Neural progenitor cell (in vitro differentiated cells): ENCODE measurements around the gene NEDD4L. TPM values are rescaled to one million over a fixed set of nuclear protein-coding genes. Genes with fewer than 3 reads are reported as not detected.

Experiments
- DNase-seq: peaks from one replicate; pipeline ENCODE4 v3.0.0-alpha.2; 2016; ENCODE audit warnings: low spot score
- H2AFZ ChIP-seq: fragments of 200-600 bp; sonication (generic); replicated peaks from 2 replicates; pipeline ENCODE4 v1.6.1; 2016; ENCODE audit warnings: antibody characterized with exemption
- H3F3A ChIP-seq: fragments of 200-600 bp; sonication (generic); 2 replicates; pipeline ENCODE4 v1.6.1; 2016; ENCODE audit warnings: antibody characterized with exemption, low read depth
- H3K27ac ChIP-seq: fragments of 200-600 bp; sonication (generic); 2 replicates; pipeline ENCODE4 v1.5.1; 2016; ENCODE audit warnings: mild to moderate bottlenecking
- H3K27me3 ChIP-seq: fragments of 200-600 bp; sonication (generic); 2 replicates; pipeline ENCODE4 v1.6.1; 2016; ENCODE audit warnings: mild to moderate bottlenecking, moderate library complexity
- H3K36me3 ChIP-seq: fragments of 200-600 bp; sonication (generic); 2 replicates; pipeline ENCODE4 v1.5.1; 2016
- H3K4me1 ChIP-seq: fragments of 200-600 bp; sonication (generic); 2 replicates; pipeline ENCODE4 v1.6.1; 2016; ENCODE audit warnings: mixed run types
- H3K4me2 ChIP-seq: fragments of 200-600 bp; sonication (generic); 2 replicates; pipeline ENCODE4 v1.6.1; 2016
- H3K4me3 ChIP-seq: fragments of 200-600 bp; sonication (generic); 2 replicates; pipeline ENCODE4 v1.5.1; 2016
- H3K79me2 ChIP-seq: fragments of 200-600 bp; sonication (generic); 2 replicates; pipeline ENCODE4 v1.6.1; 2016; ENCODE audit warnings: low read depth
- H3K9ac ChIP-seq: fragments of 200-600 bp; sonication (generic); 2 replicates; pipeline ENCODE4 v1.6.1; 2016
- H3K9me3 ChIP-seq: fragments of 200-600 bp; sonication (generic); 2 replicates; pipeline ENCODE4 v1.5.1; 2016; ENCODE audit warnings: low read depth
- H4K20me1 ChIP-seq: fragments of 200-600 bp; sonication (generic); 2 replicates; pipeline ENCODE4 v1.6.1; 2016; ENCODE audit warnings: low read depth
- H3K27ac Mint-ChIP-seq: 3 replicates; pipeline ENCODE4 v1.8.0; 2021; ENCODE audit warnings: mixed read lengths
- H3K27me3 Mint-ChIP-seq: 2 replicates; pipeline ENCODE4 v1.8.0; 2022; ENCODE audit warnings: low read depth, mild to moderate bottlenecking, inconsistent platforms, moderate library complexity, mixed read lengths; ENCODE audit not compliant: insufficient read depth
- H3K36me3 Mint-ChIP-seq: 3 replicates; pipeline ENCODE4 v1.8.0; 2021; ENCODE audit warnings: mixed read lengths
- H3K4me1 Mint-ChIP-seq: 3 replicates; pipeline ENCODE4 v1.8.0; 2021; ENCODE audit warnings: mixed read lengths
- H3K4me3 Mint-ChIP-seq: 3 replicates; pipeline ENCODE4 v1.8.0; 2021; ENCODE audit warnings: mild to moderate bottlenecking, moderate library complexity, mixed read lengths
- H3K9me3 Mint-ChIP-seq: 3 replicates; pipeline ENCODE4 v1.8.0; 2020; ENCODE audit warnings: mixed read lengths
- EZH2 ChIP-seq: fragments of 200-600 bp; sonication (generic); IDR thresholded peaks from 2 replicates; pipeline ENCODE4 v1.6.1; 2017; ENCODE audit warnings: antibody characterized with exemption, mild to moderate bottlenecking, moderate library complexity
- EZH2phosphoT487 ChIP-seq: fragments of 200-600 bp; sonication (generic); IDR thresholded peaks from 2 replicates; pipeline ENCODE4 v1.6.1; 2017; ENCODE audit warnings: antibody characterized with exemption
- total RNA-seq: library from RNA; depleted of rRNA; stranded (reverse); fragments of >200 nt; gene quantifications from 2 replicates; pipeline ENCODE4 v1.2.3, GENCODE V29; 2015; ENCODE audit warnings: low replicate concordance
- TF ChIP-seq, protein P1 (sequence below): fragments of 200-600 bp; sonication (generic); IDR thresholded peaks from 2 replicates; pipeline ENCODE4 v1.5.1; 2017; ENCODE audit warnings: antibody characterized with exemption, mild to moderate bottlenecking

Gene NEDD4L
- total RNA-seq, 1 donor from 2014 or later: 55.5 TPM

DNA sequence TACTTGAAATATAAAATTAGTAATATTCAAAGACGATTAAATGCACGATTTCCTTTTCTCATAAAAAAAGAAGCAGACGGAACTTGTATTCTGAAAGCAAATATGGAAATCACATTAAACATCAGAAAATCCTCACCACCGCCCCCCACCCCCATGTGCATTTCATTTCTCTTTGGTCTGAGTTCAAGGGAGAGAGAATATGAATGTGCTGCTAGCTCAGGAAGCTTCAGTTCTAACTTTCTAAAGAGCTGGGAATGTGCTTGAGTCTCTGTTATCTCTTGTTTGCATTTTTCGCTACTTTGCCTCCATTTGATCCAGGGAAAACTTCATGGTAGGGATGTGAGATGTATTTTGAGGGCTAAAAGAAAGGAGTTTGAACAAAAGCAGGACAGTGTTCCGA, 143.6 kb downstream of the NEDD4L start:
- Mint-ChIP-seq H3K27ac (peak overlapping the region; percentile 5), H3K9me3 (no peaks in the 10 kb centered on the region)

DNA sequence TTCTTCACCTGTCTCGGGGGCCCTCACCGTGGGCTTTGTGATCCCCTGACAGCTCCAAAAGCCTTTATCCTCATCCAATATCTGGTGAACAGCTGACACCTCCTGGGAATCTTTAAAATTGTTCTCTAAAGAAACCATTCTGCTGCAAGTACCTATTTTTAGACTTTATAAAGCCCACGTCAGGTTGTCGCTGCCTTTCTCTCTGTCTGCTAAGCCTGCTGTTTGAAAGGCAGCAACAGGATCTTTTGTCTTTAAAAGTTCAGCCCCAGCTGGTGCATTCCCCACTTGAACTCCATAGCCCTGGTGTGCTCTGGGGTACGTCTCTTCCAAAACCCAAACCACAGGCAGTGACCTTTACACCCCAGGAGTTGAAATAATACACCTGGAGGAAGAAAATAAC, 145.0 kb downstream of the NEDD4L start:
- H3K27me3 ChIP-seq: no peaks in the 10 kb centered on the region
- peaks cover 37% of the 10 kb centered on the region for H4K20me1 ChIP-seq
- no peak overlapping the region for H3K9ac ChIP-seq
- no peak overlapping the region for H2AFZ ChIP-seq
- TF ChIP-seq EZH2: no peak
- no peak for TF ChIP-seq EZH2phosphoT487
- TF ChIP-seq, protein P1, sequence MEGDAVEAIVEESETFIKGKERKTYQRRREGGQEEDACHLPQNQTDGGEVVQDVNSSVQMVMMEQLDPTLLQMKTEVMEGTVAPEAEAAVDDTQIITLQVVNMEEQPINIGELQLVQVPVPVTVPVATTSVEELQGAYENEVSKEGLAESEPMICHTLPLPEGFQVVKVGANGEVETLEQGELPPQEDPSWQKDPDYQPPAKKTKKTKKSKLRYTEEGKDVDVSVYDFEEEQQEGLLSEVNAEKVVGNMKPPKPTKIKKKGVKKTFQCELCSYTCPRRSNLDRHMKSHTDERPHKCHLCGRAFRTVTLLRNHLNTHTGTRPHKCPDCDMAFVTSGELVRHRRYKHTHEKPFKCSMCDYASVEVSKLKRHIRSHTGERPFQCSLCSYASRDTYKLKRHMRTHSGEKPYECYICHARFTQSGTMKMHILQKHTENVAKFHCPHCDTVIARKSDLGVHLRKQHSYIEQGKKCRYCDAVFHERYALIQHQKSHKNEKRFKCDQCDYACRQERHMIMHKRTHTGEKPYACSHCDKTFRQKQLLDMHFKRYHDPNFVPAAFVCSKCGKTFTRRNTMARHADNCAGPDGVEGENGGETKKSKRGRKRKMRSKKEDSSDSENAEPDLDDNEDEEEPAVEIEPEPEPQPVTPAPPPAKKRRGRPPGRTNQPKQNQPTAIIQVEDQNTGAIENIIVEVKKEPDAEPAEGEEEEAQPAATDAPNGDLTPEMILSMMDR: no peak
- H3K4me1 ChIP-seq: peaks cover 11% of the 10 kb centered on the region
- H3K4me2 ChIP-seq: no peak overlapping the region
- H3K36me3 ChIP-seq: no peaks in the 10 kb centered on the region
- no peak overlapping the region for H3K27ac ChIP-seq
- H3K9me3 Mint-ChIP-seq: no peaks in the 10 kb centered on the region
- DNase-seq: no peak
- H3K27ac Mint-ChIP-seq: no peak overlapping the region
- no peaks in the 10 kb centered on the region for H3K36me3 Mint-ChIP-seq
- H3K9me3 ChIP-seq: no peaks in the 10 kb centered on the region
- peaks cover 13% of the 10 kb centered on the region for H3K27me3 Mint-ChIP-seq
- no peak overlapping the region for H3K4me3 ChIP-seq
- no peaks in the 10 kb centered on the region for H3F3A ChIP-seq
- no peak overlapping the region for H3K4me3 Mint-ChIP-seq
- H3K79me2 ChIP-seq: no peaks in the 10 kb centered on the region
- H3K4me1 Mint-ChIP-seq: peaks cover 29% of the 10 kb centered on the region

More for the DNA sequence above, 143.6 kb downstream of the NEDD4L start:
- Histone ChIP-seq H3K4me1 (peaks cover 11% of the 10 kb centered on the region), H3K9ac (no peak overlapping the region), H3K9me3 (no peaks in the 10 kb centered on the region), H3F3A (no peaks in the 10 kb centered on the region), H3K79me2 (no peaks in the 10 kb centered on the region), H3K4me2 (no peak overlapping the region), H3K4me3 (no peak overlapping the region), H2AFZ (no peak overlapping the region), H3K27me3 (no peaks in the 10 kb centered on the region), H3K36me3 (no peaks in the 10 kb centered on the region), H3K27ac (no peak overlapping the region), H4K20me1 (peaks cover 33% of the 10 kb centered on the region)
- no peaks in the 10 kb centered on the region for H3K36me3 Mint-ChIP-seq
- no peak for DNase-seq
- H3K4me1 Mint-ChIP-seq: peaks cover 29% of the 10 kb centered on the region
- H3K27me3 Mint-ChIP-seq: peaks cover 11% of the 10 kb centered on the region
- TF ChIP-seq, protein P1: no peak
- TF ChIP-seq EZH2 (no peak), EZH2phosphoT487 (no peak)
- no peak overlapping the region for H3K4me3 Mint-ChIP-seq

DNA sequence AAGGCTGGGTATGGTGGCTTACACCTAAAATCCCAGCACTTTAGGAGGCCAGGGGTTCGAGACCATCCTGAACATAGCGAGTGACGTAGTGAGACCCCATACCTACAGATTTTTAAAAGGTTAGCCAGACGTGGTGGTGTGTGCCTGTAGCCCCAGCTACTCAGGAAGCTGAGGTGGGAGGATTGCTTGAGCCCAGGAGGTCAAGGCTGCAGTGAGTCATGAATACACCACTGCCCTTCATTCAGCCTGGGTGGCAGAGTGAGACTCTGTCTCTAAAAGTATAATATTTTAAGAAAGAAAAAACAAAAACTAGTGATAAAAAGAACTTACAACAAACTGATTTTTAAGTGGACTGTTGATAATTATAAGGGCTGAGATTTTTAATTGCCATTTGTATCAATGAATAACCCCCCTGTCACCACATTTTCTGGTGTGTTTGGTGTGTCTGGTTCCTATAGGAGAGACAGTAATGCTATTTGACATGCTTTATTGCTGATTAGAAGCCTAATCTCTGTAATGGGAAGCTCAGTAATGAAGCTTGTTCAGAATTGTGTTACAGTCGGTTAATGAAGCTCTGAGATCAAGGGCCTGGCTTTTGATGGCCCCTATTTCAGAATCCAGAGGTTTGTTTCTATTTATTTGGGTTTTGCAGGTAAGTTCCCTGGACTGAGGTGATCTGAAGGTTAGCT, 147.0 kb downstream of the NEDD4L start:
- Histone ChIP-seq H3K9ac (no peak overlapping the region), H2AFZ (no peak overlapping the region), H3K27ac (no peak overlapping the region), H3K36me3 (no peaks in the 10 kb centered on the region), H3K27me3 (peaks cover 10% of the 10 kb centered on the region), H3F3A (no peaks in the 10 kb centered on the region), H3K4me2 (no peak overlapping the region), H4K20me1 (peaks cover 57% of the 10 kb centered on the region), H3K4me3 (no peak overlapping the region), H3K9me3 (no peaks in the 10 kb centered on the region), H3K4me1 (peaks cover 22% of the 10 kb centered on the region), H3K79me2 (peaks cover 4% of the 10 kb centered on the region)
- Mint-ChIP-seq H3K27me3 (peaks cover 14% of the 10 kb centered on the region), H3K36me3 (no peaks in the 10 kb centered on the region), H3K4me1 (peaks cover 40% of the 10 kb centered on the region), H3K9me3 (no peaks in the 10 kb centered on the region), H3K4me3 (no peak overlapping the region), H3K27ac (no peak overlapping the region)
- no peak for TF ChIP-seq EZH2phosphoT487
- TF ChIP-seq EZH2: no peak
- TF ChIP-seq, protein P1: no peak
- DNase-seq: no peak
